ENCODE measurements around the gene MAN1A2. TPM values are rescaled to one million over a fixed set of nuclear protein-coding genes. Genes with fewer than 3 reads are reported as not detected.

MAN1A2 gene
- total and polyA plus RNA-seq, 2 experiments from 2014 or later, result 24.7 to 45.0 TPM

DNA sequence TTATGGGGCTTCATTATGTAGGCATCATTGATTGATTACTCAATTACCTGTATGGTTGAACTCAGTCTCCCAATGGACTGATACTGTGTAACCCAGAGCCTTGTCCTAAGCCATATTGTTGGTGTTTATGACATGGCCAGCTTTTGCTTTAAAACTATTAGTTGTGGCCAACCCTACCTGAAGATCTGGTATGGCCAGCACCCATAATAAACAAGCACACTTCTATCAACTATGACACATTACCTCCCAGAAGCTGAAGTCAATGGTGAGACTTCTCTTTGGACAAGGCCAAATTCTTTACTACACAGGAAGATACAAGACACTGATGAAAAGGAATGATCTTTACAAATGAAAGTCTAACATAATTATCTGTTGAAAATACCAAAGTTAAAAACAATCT is 28.8 kb downstream of the MAN1A2 start:
- peaks cover 98% of the 10 kb centered on the region for H3K79me2 ChIP-seq

DNA sequence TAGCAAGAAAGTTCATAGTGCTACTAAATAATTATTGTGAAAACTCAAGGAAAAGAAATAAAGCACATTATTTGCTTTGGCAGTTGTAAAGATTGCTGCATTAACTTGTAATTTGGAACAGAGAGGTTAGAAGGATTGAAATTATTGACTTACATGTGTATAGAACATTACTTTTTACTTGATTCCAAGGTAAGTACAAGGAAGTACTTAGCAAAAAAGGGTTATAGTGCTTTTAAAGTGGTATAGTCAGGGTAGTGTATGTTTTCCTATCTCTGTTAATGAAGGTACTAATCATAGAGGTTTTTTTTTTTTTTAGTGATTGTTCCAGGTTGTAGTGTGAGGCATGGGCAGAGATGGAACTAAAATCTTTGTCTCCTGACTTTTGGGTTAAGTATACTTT is 29.4 kb downstream of the MAN1A2 start:
- no peaks in the 10 kb centered on the region for H3K4me1 ChIP-seq (ENCODE audit: insufficient read depth)
- H3K9me2 ChIP-seq (replicated peaks; ENCODE audit: insufficient read depth), result no peaks in the 10 kb centered on the region
- DNase-seq (ENCODE audit: low spot score), result no peak
- no peaks in the 10 kb centered on the region for H3K36me3 ChIP-seq (replicated peaks; ENCODE audit: insufficient read depth, low read depth)
- H3K4me2 ChIP-seq, result no peak overlapping the region
- H3K27ac ChIP-seq, result no peak overlapping the region
- H3K79me2 ChIP-seq, result peaks cover 95% of the 10 kb centered on the region
- peaks cover 2% of the 10 kb centered on the region for H4K20me1 ChIP-seq (ENCODE audit: insufficient read depth, poor library complexity, severe bottlenecking)
- TF ChIP-seq EZH2 (IDR thresholded peaks at IDR 0.05; ENCODE audit: borderline replicate concordance), result no peak
- TF ChIP-seq, protein P1, sequence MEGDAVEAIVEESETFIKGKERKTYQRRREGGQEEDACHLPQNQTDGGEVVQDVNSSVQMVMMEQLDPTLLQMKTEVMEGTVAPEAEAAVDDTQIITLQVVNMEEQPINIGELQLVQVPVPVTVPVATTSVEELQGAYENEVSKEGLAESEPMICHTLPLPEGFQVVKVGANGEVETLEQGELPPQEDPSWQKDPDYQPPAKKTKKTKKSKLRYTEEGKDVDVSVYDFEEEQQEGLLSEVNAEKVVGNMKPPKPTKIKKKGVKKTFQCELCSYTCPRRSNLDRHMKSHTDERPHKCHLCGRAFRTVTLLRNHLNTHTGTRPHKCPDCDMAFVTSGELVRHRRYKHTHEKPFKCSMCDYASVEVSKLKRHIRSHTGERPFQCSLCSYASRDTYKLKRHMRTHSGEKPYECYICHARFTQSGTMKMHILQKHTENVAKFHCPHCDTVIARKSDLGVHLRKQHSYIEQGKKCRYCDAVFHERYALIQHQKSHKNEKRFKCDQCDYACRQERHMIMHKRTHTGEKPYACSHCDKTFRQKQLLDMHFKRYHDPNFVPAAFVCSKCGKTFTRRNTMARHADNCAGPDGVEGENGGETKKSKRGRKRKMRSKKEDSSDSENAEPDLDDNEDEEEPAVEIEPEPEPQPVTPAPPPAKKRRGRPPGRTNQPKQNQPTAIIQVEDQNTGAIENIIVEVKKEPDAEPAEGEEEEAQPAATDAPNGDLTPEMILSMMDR (IDR thresholded peaks at IDR 0.05; ENCODE audit: poor library complexity), result no peak
- TF ChIP-seq EZH2phosphoT487 (IDR thresholded peaks at IDR 0.05; ENCODE audit: low read depth, severe bottlenecking, unreplicated experiment), result no peak
- H3K4me3 ChIP-seq, result no peak overlapping the region
- H2AFZ ChIP-seq, result no peak overlapping the region
- no peaks in the 10 kb centered on the region for H3K27me3 ChIP-seq
- H3K9me3 ChIP-seq (ENCODE audit: low read depth), result no peaks in the 10 kb centered on the region

More for the DNA sequence above, 28.8 kb downstream of the MAN1A2 start:
- Histone ChIP-seq H3K27me3 (no peaks in the 10 kb centered on the region), H3K4me3 (no peak overlapping the region), H3K4me2 (no peak overlapping the region), H3K9me3 (ENCODE audit: low read depth) (no peaks in the 10 kb centered on the region), H3K4me1 (ENCODE audit: insufficient read depth) (no peaks in the 10 kb centered on the region), H3K36me3 (replicated peaks; ENCODE audit: insufficient read depth, low read depth) (no peaks in the 10 kb centered on the region), H4K20me1 (ENCODE audit: insufficient read depth, poor library complexity, severe bottlenecking) (peaks cover 7% of the 10 kb centered on the region), H3K9me2 (replicated peaks; ENCODE audit: insufficient read depth) (no peaks in the 10 kb centered on the region), H3K27ac (no peak overlapping the region), H2AFZ (no peak overlapping the region)
- DNase-seq (ENCODE audit: low spot score), result no peak
- TF ChIP-seq, protein P1 (IDR thresholded peaks at IDR 0.05; ENCODE audit: poor library complexity), result no peak
- TF ChIP-seq EZH2phosphoT487 (IDR thresholded peaks at IDR 0.05; ENCODE audit: low read depth, severe bottlenecking, unreplicated experiment) (no peak), EZH2 (IDR thresholded peaks at IDR 0.05; ENCODE audit: borderline replicate concordance) (no peak)

- Histone ChIP-seq H3K4me3 (no peak overlapping the region), H2AFZ (no peak overlapping the region), H3K9me2 (replicated peaks; ENCODE audit: insufficient read depth) (no peaks in the 10 kb centered on the region), H3K4me2 (no peak overlapping the region), H3K9me3 (ENCODE audit: low read depth) (no peaks in the 10 kb centered on the region), H3K27ac (no peak overlapping the region), H3K36me3 (replicated peaks; ENCODE audit: insufficient read depth, low read depth) (no peaks in the 10 kb centered on the region), H3K27me3 (no peaks in the 10 kb centered on the region), H4K20me1 (ENCODE audit: insufficient read depth, poor library complexity, severe bottlenecking) (no peaks in the 10 kb centered on the region), H3K4me1 (ENCODE audit: insufficient read depth) (no peaks in the 10 kb centered on the region), H3K79me2 (peaks cover 86% of the 10 kb centered on the region)
- TF ChIP-seq EZH2 (IDR thresholded peaks at IDR 0.05; ENCODE audit: borderline replicate concordance), result no peak
- TF ChIP-seq, protein P1 (IDR thresholded peaks at IDR 0.05; ENCODE audit: poor library complexity), result no peak
- TF ChIP-seq EZH2phosphoT487 (IDR thresholded peaks at IDR 0.05; ENCODE audit: low read depth, severe bottlenecking, unreplicated experiment), result no peak
- DNase-seq (ENCODE audit: low spot score), result no peak
- WGBS (ENCODE audit: low lambda C conversion rate, missing lambda C conversion rate), result 81% methylated on average over 6 of the region's 6 CpGs
Measured at GRCh38 chr1:117398957-117399356, 31.7 kb downstream of the MAN1A2 start.

DNA sequence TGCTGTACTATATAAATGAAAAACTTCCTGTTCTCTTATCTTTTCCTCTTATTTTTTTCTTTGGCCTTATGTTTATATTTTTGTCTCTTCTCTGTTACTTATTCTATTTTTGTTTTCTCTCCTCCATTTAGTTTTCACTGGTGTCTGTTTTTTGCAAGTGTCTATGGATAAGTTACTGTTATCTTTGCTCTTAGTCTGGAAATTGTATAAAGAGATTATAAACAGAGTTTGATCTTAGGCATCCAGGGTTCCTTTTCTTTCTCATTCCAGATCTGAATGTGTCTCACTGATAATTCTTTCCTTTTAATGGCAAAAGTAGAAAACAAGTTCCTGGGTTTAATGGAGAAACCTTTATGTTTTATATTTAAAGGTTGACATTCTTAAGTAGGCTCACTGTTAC is 34.5 kb downstream of the MAN1A2 start:
- Histone ChIP-seq H3K4me3 (no peak overlapping the region), H3K27me3 (no peaks in the 10 kb centered on the region), H3K4me1 (ENCODE audit: insufficient read depth) (no peaks in the 10 kb centered on the region), H3K9me2 (replicated peaks; ENCODE audit: insufficient read depth) (no peaks in the 10 kb centered on the region), H3K9me3 (ENCODE audit: low read depth) (no peaks in the 10 kb centered on the region), H3K79me2 (peaks cover 67% of the 10 kb centered on the region), H3K27ac (no peak overlapping the region), H2AFZ (no peak overlapping the region), H4K20me1 (ENCODE audit: insufficient read depth, poor library complexity, severe bottlenecking) (no peaks in the 10 kb centered on the region), H3K4me2 (no peak overlapping the region), H3K36me3 (replicated peaks; ENCODE audit: insufficient read depth, low read depth) (no peaks in the 10 kb centered on the region)
- DNase-seq (ENCODE audit: low spot score), result no peak
- TF ChIP-seq, protein P1 (IDR thresholded peaks at IDR 0.05; ENCODE audit: poor library complexity), result no peak
- no peak for TF ChIP-seq EZH2phosphoT487 (IDR thresholded peaks at IDR 0.05; ENCODE audit: low read depth, severe bottlenecking, unreplicated experiment)
- no peak for TF ChIP-seq EZH2 (IDR thresholded peaks at IDR 0.05; ENCODE audit: borderline replicate concordance)

Data from hepatocyte (in vitro differentiated cells).